PFSK-1 (cell line): Measurements from ENCODE around the gene LRRFIP2.

Experiments
- FOXP2 ChIP-seq: optimal IDR thresholded peaks from 2 replicates; pipeline ENCODE3; 2011; ENCODE audit warnings: borderline replicate concordance, control low read depth, inconsistent platforms; ENCODE audit not compliant: insufficient read depth; ENCODE audit errors: extremely low read length, extremely low read depth
- POLR2AphosphoS5 ChIP-seq: IDR thresholded peaks from 2 replicates; pipeline ENCODE4 v1.6.1; 2012; ENCODE audit warnings: low read depth, mild to moderate bottlenecking, control low read depth, low read length, moderate library complexity
- SIN3A ChIP-seq: IDR thresholded peaks from 2 replicates; pipeline ENCODE4 v1.6.1; 2012; ENCODE audit warnings: mild to moderate bottlenecking, low read length, moderate library complexity, borderline replicate concordance; ENCODE audit not compliant: insufficient read depth
- TAF1 ChIP-seq: IDR thresholded peaks from 2 replicates; pipeline ENCODE4 v1.6.1; 2012; ENCODE audit warnings: low read length, control low read depth, borderline replicate concordance; ENCODE audit not compliant: insufficient read depth
- TF ChIP-seq, protein P1 (sequence below), 2 experiments: IDR thresholded peaks; 2 replicates each; pipeline versions ENCODE4 v1.6.1 to v1.8.0; 2011 to 2012; ENCODE audit warnings: low read depth in 2 of 2, low read length in 2 of 2, control low read depth in 1 of 2, inconsistent platforms in 1 of 2, mild to moderate bottlenecking in 1 of 2, moderate library complexity in 1 of 2; ENCODE audit not compliant: insufficient read depth in 1 of 2

The LRRFIP2 gene

DNA sequence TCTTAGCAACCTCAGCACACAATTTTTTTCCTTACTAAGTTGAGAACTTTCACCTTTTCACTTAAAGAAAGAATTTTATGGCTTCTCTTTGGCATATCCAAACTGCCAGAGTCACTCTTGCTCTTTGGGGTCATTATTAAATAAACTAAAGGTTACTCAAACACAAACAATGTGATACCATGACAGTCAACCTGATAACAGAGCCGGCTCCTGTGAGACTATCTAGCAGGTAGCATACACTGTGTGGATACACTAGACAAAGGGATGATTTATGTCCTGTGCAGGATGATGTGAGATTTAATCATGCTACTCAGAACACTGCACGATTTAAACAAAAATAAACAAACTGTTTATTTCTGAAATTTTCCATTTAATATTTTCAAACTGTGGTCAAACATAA is 35.6 kb downstream of the LRRFIP2 start:
- no peak for TF ChIP-seq POLR2AphosphoS5
- TF ChIP-seq SIN3A = no peak
- TF ChIP-seq, protein P1, sequence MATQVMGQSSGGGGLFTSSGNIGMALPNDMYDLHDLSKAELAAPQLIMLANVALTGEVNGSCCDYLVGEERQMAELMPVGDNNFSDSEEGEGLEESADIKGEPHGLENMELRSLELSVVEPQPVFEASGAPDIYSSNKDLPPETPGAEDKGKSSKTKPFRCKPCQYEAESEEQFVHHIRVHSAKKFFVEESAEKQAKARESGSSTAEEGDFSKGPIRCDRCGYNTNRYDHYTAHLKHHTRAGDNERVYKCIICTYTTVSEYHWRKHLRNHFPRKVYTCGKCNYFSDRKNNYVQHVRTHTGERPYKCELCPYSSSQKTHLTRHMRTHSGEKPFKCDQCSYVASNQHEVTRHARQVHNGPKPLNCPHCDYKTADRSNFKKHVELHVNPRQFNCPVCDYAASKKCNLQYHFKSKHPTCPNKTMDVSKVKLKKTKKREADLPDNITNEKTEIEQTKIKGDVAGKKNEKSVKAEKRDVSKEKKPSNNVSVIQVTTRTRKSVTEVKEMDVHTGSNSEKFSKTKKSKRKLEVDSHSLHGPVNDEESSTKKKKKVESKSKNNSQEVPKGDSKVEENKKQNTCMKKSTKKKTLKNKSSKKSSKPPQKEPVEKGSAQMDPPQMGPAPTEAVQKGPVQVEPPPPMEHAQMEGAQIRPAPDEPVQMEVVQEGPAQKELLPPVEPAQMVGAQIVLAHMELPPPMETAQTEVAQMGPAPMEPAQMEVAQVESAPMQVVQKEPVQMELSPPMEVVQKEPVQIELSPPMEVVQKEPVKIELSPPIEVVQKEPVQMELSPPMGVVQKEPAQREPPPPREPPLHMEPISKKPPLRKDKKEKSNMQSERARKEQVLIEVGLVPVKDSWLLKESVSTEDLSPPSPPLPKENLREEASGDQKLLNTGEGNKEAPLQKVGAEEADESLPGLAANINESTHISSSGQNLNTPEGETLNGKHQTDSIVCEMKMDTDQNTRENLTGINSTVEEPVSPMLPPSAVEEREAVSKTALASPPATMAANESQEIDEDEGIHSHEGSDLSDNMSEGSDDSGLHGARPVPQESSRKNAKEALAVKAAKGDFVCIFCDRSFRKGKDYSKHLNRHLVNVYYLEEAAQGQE (IDR thresholded peaks at IDR 0.05; ENCODE audit: insufficient read depth in 1 of 2, low read depth in 2 of 2, low read length in 2 of 2) = no peak
- TF ChIP-seq TAF1 = no peak
- TF ChIP-seq FOXP2 = no peak

DNA sequence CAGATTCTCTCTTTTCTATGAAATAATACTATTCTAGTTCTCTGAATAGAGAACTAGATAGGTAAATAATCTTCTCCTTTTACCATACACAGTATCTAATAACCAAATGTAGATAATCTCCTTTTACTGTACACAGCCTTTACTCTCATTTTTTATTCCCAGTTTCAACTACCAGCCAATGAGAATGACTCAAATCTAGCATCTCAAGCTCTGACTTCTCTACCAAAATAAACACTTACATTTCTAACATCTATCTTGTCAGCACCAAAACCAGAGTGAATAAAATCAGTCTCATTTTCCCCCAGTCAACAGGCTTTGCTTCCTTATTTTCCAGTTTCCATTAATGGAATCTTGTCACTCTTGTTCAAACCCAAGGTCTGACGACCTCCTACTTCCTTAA is 36.9 kb downstream of the LRRFIP2 start:
- TF ChIP-seq POLR2AphosphoS5 (no peak), FOXP2 (no peak), TAF1 (no peak), SIN3A (no peak)
- TF ChIP-seq, protein P1 (IDR thresholded peaks at IDR 0.05; ENCODE audit: insufficient read depth in 1 of 2, low read depth in 2 of 2, low read length in 2 of 2) = no peak

GRCh38 chr3:37136067-37136466 is 38.3 kb downstream of the LRRFIP2 start:
- TF ChIP-seq SIN3A = no peak
- TF ChIP-seq FOXP2 = no peak
- no peak for TF ChIP-seq POLR2AphosphoS5
- no peak for TF ChIP-seq TAF1
- TF ChIP-seq, protein P1 (IDR thresholded peaks at IDR 0.05; ENCODE audit: insufficient read depth in 1 of 2, low read depth in 2 of 2, low read length in 2 of 2) = no peak

DNA sequence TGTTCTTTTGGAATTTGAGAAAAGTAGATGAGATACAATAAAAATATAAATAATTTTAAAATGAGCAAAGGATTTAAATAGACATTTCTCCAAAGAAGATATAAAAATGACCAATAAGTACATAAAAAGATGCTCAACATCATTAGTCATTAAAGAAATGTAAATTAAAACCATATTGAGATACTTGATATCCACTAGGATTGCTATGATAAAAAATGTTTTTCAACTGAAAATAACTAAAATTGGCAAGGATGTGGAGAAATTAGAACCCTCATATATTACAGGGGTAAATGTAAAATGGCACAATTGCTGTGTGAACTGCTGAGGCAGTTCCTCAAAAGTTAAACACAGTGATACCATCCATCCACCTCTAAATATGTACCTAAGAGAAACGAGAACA is 38.8 kb downstream of the LRRFIP2 start:
- no peak for TF ChIP-seq SIN3A
- TF ChIP-seq FOXP2 = no peak
- TF ChIP-seq TAF1 = no peak

GRCh38 chr3:37132334-37132733 is 42.0 kb downstream of the LRRFIP2 start:
- no peak for TF ChIP-seq SIN3A
- no peak for TF ChIP-seq FOXP2
- TF ChIP-seq TAF1 = no peak
- TF ChIP-seq, protein P1 (IDR thresholded peaks at IDR 0.05; ENCODE audit: insufficient read depth in 1 of 2, low read depth in 2 of 2, low read length in 2 of 2) = no peak
- no peak for TF ChIP-seq POLR2AphosphoS5

DNA sequence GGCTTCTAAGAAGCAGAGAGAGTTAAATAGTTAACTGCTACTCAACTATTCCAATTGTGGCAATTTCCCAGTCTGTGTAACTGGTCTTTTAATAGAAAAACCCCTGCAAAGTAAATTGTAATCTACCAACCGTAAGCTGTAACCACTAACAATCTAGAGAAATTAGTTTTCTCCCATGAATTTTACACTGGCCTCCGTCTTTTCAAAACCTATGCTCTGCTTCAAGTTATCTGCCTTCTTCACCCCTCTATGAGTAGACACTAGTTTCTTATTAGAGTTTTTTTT is 42.6 kb downstream of the LRRFIP2 start:
- TF ChIP-seq FOXP2 (no peak), POLR2AphosphoS5 (no peak), TAF1 (no peak), SIN3A (no peak)
- TF ChIP-seq, protein P1 (IDR thresholded peaks at IDR 0.05; ENCODE audit: insufficient read depth in 1 of 2, low read depth in 2 of 2, low read length in 2 of 2) = no peak
